ENCODE data around the gene ETV1.
A peak's percentile ranks its signal among the peaks of the same experiment; 100 is the strongest.

Gene ETV1

DNA sequence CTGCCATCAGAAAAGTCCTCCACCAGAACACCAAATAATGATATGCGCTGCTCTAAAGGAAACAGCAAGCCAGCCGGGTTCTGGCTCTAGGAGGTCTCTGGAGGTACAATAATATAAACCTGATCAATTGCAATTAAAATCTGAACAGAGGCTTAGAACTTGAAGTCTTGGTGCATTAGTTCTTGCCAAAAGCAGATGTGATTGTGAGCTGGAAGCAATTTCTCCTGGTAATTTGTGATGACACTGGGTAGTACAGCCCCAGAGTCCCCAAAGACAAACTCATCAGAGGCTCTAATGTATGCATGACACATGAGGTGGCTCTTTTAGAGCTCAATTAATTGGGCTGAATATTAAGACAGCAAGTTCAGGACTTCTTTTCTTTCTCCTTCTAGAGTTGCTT lies 3.3 kb downstream of the ETV1 start:
- DNase-seq = no peak

DNA sequence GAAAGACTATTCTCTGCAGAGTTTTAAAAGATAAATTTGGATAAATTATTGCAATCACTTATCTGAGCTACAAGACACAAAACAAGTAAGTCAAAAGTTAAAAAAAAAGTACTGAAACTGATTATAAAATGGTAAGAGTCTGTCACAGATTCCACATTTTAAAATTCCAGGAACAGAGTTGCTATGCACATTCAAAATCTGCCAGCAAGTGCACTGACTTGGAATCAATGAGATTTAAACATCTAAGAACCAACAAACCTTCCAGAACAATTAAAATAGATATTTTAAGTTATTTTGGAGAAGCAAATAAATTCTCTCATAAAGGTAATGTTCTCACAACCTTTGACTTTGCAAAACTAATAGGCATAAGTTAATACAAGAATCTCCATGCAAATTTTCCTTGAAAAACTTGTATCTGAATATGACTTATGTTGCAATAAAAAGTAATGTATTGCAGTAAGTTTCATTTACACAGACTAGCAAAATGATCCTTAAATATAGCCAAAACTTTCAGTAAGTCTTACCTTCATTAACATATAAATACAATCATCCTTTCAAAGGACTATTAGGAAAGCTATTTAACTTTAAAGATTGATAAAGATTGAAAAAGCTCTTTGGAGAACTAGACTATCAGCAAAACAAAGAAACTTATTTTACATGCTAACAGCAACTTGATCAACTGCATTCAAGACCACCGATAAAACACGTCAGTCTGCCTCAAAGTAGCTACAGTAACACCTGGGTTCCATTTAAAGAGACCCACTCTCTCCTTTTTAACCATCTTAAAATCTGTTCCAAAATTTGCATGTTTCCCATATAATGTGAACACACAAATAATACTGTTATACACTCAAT lies 4.4 kb downstream of the ETV1 start:
- DNase-seq = no peak

DNA sequence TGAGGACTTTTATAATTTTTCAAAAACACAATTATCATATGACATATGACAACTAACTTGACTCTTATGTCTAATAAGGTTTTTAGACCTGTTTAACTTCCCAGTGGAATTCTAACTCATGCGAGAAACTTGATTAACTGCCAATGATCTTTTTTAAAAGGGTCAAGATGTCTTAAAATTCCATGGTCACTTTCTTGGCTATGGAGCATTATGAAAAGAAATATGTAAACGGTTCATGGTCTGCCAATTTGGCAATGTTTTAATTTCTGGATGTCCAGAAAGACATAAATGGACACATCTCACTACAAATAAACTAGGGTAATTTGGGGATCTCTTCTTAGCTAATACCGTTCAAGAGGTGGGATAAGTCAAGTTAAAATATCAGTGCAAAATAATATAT lies 5.4 kb downstream of the ETV1 start:
- DNase-seq = no peak

DNA sequence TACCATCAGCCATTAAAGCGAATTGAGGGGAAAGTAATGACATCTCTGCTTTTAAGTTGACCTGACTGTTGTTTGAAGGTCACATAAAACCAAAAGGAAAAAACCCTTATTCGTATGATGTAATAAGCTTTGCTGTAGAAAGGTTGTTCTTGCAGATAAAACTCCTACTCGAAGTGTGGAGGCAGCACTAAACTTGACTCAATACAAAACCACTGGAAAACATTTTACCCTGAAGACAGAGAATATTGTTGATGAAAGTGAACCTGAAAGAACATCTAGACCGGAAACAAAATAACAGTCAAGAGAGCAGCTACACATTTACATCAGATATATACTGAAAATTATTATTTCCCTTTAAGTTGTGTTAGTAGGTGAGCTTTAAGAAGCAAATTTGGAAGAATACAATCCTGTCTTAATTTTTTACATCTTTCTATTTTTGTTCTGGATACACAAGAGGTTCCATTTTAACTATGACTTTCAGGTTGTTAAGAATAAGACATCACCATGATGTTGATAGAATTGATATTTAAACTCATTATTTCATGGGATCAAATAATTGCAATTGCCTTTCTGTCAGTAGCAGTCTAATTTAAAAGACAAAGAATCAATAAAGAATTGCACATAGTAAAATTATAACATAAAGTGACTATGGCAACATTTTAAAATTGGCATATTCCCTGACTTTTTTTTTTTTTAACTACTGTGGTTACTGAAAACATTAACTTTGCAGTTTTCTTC lies 6.4 kb downstream of the ETV1 start:
- no peak for DNase-seq

DNA sequence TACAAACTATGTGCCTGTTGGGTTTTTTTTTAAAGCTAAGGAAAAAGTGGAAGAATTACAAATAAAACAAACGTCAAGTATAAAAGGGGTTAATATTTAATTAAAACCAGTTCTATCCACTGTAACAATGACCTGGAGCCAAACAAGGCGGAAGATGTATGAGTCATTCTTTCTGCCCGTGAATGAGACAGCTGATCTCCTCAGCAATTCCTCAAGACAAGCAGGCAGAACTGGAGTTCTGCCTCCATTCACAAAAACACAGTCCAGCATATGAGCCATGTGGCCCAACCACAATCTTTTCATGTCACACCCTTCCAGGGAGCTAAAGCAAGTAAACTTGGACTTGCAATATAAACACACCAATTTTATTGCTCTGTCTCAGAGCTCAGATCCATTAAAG lies 8.4 kb downstream of the ETV1 start:
- DNase-seq = no peak

DNA sequence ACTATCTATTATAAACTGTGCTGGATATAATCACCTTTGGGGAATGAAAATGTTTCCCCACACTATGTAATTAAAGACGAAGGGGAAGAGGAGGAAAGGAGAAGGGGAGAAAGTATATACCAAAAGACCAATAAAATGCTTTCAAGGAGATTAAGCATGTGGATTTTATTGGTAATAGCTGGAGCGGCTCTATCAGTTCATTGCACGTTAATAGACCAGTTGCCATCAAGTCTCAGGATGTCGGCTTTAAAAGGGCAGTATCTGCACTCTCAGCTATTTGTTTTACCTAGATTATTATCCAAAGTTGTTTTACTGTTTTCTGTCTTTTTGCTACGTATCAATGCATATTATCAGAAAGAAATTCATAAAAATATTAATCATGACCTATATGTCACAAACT lies 9.0 kb downstream of the ETV1 start:
- DNase-seq = no peak

DNA sequence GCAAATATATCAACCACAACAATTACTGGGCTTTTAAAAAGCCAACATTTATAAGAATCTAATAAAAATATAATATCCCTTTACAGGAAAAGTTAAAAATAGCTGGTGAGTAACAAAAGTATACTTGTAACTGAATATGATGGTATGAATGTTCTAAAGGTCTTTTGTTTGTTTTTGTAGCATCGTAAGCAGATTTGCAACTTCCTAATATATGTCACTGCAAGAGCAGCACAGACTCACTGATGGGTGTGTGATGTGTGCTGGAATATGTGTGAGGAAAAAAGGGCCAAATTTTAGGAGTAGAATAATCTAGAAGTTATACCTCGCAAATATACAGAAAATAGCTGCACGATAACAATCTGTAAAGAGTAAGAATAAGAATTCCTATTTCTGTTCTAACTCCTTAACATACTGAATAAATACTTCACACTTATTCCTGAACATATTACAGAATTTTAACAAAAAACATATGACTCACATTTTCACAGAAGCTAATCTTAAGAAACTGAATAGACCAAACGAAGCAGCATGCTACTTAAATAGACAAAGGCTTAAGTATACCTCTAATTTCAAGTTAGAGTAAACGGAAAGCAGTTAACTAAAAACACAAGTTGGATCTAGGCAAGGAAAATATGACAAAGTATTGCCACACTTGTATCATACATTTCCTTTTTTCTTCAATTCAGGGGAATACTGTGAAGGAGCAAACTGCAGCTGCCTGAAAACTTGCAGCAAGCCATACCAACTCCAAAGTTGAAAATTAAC lies 9.6 kb downstream of the ETV1 start:
- DNase-seq = no peak

DNA sequence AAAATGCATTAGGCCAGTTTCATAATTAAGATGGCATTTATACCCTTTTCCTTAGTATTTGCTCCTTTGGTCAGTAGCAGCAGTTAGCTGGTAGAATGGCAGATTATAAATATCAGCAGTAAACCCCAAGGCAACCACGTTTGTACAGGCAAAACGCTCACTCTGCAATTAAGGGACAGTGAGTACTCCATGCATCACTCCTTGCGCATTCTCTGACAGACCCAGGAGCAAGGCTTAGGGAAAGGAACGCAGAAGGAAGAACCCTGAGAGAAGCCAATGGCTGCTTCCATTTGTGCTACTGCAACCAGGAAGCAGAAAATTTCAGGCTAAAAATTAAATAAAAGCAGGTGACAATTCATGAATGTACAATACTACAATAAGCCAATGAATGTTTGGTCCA lies 12.9 kb downstream of the ETV1 start:
- DNase-seq = no peak

DNA sequence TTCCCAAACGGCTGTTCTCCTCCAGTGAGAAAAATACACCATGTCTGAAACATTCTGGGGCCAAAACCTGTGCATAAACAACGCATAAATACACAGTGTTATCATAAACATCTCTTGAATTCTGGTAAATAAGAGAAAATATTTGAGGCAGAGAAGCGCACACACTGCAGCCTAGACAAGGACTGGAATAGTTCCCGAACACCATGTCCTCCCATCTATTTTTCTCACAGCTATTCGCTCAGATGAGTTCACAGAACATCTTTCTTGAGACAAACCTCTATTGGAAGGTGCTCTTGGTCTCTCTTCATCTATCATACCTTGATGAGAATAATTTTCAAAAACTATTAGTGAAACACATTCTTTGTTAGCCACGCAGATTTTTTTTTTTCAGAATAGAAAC lies 24.4 kb downstream of the ETV1 start:
- DNase-seq = no peak

DNA sequence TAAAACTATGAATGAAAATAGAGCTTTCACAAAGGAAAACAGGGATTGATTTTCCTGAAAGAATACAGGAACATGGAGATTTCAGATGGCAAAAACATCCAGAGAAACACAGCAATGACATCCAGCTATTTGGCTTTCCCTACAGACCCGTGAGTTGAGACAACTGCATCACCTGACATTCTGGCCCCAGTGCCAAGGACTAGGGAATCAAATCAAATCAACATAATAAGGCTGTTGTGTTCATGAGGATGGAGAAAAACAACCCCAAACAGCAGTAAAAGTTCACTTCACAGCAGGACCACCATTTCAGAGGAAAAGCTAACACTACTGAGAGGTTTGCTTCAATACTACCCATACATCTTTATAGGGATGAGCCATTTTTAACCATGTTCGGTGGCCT lies 25.5 kb downstream of the ETV1 start:
- no peak for DNase-seq

DNA sequence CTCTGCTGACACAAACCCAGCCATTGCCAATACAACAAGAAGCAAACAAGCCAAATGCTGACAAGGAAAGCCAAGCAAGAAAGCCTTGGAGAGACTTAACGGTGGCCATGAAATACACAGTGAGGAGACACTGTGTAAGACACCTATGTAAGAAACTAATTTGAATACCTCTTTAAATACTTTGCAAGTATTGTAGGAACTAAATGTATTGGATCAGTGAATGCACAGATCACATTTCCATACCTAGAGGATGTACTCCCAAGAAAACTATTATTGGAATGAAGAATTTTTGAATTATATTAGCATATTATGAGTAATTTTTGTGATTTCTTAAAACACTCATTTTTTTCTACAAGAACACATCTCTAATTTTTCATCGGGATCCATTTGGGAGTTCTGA lies 34.0 kb downstream of the ETV1 start:
- DNase-seq = no peak

DNA sequence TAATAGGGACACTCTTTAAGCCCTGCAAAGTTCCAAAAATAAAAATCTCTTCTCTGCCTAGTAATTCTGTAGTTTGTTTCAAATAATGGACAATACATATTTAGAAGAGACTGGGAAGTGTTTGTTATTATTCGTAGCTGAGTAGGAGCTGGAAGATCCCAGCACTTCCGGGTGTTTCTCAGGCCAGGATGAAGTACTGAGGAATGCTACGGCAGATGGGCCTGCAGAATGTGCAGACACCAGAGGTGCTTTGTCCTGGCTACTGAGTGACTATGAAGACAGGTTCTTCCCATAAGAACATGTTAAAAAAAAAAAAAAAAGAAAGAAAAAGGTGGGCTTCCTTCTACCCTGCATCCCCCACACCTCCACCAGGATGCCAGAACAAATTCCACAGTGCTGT lies 36.1 kb downstream of the ETV1 start:
- no peak for DNase-seq

DNA sequence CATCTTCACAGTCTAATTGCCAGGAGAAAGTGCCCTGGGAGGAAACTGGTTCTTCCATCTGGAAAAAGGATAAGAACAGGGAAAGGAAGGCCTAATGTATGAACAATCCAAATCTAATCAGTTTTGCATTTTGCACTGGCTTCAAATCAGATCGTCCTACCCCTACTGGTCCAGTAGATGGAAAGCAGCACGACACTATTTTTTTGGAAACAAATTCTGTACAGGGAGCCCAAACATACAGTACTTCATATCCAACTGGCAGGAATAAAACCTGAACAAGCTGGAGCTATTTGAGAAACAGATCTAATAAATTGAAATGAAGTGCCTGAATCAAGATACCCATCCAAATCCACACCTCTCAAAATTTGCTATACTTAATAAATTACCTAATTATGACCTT lies 36.5 kb downstream of the ETV1 start:
- no peak for DNase-seq

DNA sequence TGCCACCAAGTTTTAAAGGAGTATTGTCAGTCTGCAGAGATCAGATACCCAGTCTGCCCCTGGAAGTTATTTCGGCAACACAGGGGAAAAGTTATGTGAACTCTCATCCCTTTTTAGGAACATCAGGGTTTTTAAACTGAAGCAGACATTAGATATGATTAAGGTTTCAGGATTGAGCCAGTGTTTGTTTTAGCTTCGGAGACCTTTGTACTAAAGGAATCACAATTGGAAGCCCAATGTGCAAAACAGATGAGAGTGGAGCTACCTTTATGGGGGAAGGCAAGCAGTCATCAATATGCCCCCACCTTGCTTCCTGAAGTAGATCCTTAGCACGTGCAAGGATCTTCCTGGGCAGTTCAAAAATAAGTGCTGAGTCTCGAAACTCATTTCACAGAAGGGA lies 39.5 kb downstream of the ETV1 start:
- no peak for DNase-seq

DNA sequence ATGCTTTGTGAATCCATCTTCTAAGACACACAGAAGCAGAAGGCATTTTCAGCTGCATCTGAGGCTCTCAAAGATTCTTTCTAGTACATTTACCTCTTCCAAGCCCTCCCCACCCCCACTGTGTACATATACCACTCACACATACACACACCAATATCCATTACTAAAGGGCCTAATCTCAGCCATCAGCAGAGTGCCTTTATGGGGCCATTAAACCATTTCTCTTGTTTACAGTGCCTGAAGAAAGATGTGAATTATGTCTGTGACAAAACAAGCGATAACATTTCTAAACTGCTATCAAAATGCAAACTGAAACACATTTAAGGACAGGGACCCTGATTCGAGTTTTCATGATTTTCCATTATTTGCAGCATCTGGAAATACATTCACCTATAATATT lies 40.0 kb downstream of the ETV1 start:
- DNase-seq = peak; percentile 5

DNA sequence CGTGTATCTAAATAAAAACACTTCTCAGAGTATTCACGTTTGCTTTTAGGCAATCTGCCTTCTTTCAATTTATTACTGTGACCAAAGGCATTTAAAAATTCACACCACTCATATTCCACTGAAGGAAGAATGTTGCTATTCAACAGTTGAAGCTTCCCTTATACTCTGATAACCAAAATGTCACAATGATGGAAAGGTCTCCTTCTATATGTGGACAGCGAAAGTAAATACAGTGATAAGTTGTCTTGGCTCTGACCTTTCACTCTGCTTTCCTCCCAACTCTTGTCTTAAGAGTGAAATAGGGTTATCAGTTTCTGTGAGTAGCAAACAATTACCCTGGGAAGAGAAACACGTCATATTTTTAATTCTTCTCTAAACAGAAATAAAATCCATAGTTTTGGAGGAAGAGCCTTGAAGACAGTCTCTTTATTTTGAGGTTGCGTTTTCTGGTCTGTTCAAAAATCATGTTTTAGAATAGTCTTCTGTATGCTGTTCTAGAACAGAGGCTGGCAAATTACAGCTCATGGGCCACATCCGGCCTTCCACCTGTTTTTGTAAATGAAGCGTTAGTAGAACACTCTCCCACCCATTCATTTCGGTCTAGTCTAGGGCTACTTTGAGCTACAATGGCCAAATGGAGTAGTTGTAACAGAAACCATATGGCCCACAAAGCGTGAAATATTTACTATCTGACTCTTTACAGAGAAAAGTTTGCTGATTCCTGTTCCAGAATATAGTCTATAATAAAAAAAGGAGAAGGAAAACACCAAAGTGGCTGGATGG lies 41.3 kb downstream of the ETV1 start:
- DNase-seq = no peak

DNA sequence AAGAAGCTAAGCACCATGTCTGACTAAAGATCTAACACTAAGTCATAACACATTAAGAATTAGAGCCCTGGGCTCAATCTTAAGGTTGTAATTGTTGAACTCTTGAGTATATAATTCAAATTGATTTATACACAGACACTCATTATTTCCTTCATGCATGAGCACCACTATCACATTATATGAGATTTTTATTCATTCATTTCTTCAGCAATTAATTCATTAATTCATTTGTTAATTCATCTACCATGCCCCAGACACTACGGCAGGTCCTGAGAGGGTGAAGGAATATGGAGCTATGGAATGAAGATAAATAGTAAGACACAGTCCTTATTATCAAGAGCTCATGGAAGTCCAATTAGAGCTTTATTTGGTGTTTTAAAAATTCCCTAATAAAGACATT lies 41.9 kb downstream of the ETV1 start:
- no peak for DNase-seq

DNA sequence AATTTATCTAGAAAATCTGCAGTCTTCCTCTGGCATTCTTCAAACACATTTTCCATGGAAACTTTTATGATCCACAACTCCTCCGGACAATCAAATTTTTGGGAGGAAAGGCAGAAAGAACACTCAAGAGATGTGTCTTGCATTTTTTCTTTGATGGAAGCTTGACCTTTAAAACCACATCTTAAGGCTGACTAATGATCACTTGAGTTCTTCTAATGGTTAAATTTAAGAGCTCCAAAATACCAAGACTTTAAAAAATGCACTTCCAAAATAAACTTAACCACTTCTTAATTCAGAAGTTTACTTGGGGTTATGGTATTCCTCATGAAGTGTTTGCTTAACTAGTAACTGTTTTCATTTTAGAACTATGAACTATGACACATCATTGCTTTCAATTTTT lies 43.3 kb downstream of the ETV1 start:
- DNase-seq = no peak

DNA sequence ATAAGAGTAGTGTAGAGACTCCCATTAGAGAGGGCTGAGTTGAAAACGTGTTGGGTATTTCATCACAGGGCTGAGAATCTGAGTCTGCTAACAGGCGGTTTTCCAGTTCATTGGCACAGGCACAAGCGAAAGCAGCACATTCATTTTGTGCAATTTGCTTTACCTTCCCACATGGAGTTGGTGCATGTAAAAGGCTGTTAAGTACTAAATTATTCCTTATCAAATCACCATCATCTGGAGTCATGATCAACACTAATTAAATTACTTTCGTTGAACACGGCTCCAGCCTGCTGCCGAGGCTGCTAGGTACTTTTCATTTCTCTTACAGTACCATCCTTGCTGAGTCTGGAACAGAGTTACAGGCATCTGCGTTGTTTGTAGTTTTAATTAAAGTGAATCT lies 43.8 kb downstream of the ETV1 start:
- DNase-seq = no peak

DNA sequence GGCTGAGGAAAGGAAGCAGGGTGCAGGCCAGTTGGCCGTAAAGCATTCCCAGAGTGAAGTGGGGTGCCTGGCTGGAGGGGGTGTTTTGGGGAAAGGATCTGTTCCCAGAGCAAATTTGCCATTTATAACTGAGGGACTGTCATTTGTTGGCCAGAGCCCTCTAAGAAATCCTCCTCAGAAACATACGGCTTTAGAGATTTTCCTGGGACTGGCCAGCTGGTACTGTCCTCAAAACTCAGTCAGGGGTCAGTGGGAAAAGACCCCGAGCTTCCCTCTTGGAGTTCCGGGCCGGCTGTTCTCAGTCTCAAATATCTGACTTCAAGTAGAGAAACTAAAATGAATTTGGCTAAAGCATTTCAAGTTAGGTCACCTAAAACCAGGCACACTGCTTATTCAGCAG lies 55.9 kb downstream of the ETV1 start:
- no peak for DNase-seq

DNA sequence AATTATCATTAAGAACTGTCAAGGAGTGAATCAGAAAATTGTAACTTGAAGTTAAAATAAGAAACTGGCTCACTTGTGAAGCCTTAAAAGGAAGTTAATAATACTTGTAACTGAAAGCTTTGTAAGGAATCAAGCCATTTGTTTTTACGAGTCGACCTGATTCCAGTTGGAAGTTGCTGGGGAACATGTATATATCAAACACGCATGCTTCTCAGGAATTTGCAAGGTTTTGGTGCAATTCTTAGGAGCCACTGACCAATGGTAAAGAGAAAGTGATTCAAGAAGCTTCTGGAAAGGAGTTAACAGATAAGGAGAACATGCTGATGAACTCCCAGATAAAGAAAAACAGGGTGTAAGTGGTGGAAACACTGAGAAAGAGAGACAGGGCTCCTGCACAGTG lies 56.4 kb downstream of the ETV1 start:
- no peak for DNase-seq

DNA sequence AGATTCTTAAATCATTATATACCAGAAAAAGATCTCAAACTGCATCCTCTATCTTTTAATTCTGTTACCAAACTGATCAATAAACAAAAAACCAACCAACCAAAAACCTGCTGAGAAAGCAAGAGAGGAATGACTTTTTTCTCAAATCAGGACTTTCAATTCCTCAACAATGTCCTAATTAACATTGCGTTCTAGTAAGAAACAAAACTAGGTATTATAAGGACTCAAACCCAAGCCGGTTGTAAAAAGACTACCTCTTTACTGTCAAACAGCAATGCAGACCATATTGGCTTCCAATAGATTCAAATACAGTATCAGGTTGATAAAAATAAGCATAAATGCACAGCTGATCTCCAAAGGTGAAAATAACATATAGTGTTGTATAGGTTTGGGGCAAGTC lies 57.3 kb downstream of the ETV1 start:
- DNase-seq = no peak

DNA sequence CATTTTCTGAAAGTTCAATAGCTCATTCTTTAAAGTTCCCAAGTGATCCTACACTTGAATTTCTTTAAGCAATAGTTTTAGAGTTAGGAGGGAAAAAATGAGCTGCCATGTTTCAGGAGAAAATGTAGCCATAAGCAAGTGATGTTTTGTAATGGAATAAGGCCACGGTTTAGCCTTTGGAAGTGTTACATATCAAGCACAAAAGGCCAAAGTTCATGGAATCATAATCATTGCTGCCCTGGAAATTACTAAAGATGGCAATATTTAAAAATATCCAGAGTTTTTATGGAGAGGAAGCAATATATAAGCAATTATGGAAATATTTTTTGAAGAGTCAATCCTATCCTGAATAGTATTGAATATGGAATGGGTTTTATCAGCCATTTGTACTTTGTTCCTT lies 68.4 kb downstream of the ETV1 start:
- DNase-seq = no peak
